GM10847 (cell line): Measurements from ENCODE around the gene C11orf58.

Experiments used
- POLR2A ChIP-seq: IDR thresholded peaks from 2 replicates; pipeline ENCODE4 v1.6.1; 2011; ENCODE audit not compliant: insufficient read length; ENCODE audit errors: extremely low read depth

The C11orf58 gene

GRCh38 chr11:16788141-16789062 lies 50.0 kb downstream of the C11orf58 start:
- no peak for TF ChIP-seq POLR2A

DNA sequence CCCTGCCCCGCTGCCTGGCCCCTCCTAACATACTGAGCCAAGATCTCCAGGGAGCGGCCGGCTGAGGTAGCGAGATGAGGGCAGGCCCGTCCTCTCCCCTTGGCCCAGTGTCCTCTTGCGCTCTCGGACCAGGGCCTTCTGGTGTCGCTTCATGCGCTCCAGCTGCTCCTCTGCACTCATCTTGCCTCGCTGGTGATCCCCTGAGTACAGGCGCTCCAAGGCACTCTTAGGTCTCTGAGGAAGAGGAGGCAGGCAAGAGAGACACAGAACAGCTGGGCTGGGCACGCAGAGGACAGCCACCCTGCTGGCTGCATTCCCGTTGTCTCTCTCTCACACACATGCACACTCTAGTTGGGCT lies 50.6 kb downstream of the C11orf58 start:
- no peak for TF ChIP-seq POLR2A

DNA sequence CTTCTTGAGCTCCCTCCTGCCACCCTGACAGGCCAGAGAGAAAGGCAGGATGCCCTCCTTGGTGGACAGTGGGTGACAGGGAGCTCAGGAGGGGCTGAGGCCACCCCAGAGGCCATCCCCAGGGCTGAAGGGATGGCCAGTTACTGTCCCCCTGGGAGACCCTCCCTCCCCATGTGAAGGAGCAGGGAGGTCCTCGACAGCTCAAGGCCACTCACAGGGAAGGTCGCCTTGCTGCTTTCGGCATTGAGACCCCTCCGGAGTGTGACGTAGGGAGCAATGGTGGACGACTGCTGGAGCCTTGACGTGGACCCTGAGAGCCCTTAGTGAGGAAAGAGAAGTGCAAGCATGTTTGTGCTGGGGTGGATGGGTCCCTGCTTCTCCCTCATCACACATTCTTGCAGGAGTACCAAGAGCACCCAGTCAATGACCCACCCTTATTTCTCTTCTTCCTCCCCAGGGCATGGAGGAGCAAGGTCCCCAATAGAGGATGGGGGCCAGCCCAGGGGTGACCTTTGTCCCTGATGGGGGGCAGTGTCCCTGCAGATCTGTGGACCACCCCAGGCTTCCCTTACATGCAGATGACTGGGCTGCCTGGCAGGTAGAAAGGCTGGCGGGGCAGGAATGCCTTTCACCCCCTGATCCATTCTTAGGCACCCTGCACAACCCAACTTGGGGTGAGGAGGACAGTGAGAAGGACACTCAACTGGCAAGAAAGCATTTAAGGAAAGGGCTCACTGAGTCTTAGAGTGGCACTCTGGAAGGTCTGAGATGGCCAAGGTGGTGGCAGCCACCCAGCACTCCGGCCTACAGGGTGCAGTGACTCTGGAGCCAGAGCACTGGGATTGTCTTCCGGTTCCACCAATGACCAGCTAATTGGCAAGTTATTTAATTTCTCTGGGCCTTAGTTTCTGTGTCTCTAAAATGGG lies 51.4 kb downstream of the C11orf58 start:
- TF ChIP-seq POLR2A: no peak

GRCh38 chr11:16790486-16791190 lies 52.2 kb downstream of the C11orf58 start:
- no peak for TF ChIP-seq POLR2A

- no peak for TF ChIP-seq POLR2A
These were observed 52.9 kb downstream of the C11orf58 start for GRCh38 chr11:16791191-16791961.

DNA sequence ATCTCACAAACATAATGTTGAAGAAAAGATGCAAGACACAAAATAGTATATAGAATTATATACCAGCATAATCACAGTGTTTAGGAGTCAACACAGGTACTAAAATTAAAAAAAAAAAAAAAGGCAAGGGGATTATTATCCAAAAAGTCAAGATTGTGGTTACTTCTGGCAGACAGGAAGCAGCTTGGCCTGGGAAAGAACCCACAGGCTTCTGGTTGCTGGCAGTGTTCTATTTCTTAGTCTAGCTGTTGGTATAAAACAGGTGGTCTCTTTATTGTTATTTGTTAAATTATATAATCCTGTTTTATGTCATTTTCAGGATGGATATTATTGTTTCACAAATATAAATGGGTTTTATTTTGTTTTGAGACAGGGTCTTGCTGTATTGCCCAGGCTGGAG lies 54.0 kb downstream of the C11orf58 start:
- no peak for TF ChIP-seq POLR2A

GRCh38 chr11:16793009-16793408 lies 54.6 kb downstream of the C11orf58 start:
- no peak for TF ChIP-seq POLR2A

DNA sequence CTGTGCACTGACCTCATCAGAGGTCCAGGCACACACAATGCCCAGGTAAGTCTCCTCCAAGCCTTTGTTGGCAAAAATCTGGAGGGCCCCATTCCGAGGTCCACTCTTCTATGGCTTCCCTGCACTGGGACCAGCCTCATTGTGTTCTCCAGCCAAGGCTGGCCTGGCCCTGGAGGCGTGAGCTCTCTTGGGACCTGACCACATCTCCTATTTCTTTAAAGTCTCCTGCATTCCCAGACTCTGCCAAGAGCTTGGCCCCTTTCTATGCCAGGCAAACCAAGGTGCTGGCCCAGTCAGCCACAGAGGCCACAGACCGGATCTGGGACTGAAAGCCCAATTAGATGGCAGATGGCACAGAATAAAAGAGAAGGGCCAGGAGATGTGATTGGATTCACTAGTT lies 55.1 kb downstream of the C11orf58 start:
- no peak for TF ChIP-seq POLR2A

DNA sequence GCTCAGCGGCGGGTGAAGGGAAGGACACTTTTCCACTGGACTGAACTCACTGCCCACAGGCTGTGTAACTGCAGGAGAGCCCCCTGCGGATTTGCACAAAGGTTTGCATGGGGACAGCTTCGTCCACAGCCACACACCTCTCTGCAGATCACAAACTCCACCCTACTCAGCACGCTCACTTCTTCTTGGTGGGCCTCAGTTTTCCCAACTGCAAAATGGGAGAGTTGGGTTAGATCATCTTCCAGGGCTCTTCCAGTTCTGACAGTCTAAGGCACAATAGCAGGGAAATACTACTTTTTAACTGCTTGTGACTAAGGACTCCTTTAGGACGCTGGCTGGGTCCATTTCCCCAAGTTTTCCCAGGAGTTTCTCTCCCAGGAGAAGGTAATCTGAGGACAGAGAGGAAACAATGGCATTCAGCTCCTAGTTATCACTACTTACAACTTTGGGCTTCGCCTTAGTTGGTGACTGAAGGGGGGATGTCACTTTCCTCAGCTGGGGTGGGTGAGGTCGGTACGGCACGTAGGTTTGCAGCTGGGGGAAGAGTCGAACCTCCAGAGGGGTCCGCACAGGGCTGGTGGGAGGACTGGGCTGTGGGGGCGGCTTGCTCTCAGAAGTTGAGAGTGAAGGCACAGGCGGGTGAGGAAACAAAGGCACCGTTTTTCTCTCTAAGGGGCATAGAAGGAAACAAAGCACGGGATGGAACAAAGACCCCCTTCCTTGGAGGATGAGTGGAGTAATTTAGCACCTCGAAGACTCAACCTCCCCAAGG lies 55.8 kb downstream of the C11orf58 start:
- no peak for TF ChIP-seq POLR2A

GRCh38 chr11:16795146-16795545 lies 56.7 kb downstream of the C11orf58 start:
- TF ChIP-seq POLR2A: no peak

DNA sequence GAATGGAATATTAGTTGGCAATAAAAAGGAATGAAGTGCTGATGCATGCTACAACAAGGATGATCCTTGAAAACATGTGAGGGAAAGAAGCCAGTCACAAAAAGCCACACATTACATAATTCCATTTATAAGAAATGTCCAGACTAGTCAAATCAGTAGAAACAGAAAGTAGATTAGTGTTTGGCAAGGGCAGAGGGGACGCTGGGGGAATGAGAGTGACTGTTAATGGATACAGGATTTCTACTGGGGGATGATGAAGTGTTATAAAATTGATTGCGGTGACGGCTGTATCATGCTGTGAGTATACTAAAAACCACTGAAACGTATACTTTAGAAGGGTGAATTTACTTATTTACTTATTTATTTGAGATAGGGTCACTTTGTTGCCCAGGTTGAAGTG lies 57.9 kb downstream of the C11orf58 start:
- TF ChIP-seq POLR2A: no peak

DNA sequence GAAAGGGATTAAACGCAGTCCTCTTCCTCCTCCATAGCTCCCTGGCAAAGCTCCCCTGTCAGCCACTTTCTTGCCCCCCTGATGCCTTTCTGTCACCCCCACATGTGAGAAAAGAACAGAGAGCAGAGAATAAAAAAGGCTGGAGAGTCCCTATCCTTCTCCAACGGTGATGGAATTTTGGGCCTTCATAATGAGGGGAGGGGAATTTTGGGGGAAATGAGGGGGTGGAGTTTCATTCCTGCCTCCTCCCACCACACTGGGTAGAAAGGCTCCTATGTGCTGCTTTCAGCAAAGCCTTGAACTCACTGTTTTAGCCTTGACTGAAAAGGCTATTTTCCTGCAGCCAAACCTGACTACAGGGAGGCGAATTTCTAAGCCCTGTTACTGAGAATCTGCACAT lies 59.3 kb downstream of the C11orf58 start:
- no peak for TF ChIP-seq POLR2A

DNA sequence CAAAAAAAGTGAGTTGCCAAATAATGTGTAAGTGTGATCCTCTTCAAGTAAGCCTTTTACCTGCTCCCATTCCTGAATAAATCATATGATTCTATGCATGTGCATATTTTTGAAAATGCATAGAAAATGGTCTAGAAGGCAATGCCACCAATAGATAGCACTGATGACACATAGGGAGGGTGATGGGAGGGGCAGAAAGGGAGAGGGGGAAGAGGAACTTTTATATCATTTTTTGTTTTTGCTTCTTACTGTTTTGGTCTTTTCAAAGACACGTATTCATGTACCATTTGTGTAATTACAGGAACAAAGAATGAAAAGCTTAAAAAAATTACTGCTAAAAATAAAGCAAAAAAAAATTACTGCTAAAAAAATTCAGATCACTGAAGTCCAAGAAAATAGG lies 60.8 kb downstream of the C11orf58 start:
- no peak for TF ChIP-seq POLR2A

DNA sequence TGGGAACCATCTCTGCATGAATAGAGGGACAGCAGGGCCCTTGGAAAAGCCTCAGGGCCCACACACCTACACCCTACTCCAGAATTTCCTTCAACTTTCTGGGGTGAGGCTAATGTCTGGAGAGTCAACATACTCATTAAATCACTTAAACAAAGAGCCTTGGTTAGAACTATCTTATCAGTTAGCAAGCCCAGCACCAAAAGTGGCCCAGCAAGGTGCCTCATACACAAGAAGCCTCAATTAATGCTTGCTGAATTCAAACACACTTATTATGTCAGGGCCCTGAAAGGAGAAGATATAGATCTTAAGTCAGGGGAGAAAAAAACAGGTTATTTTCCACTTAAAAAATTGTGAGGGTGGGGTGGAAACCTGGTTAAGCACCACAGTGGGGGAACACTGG lies 61.4 kb downstream of the C11orf58 start:
- TF ChIP-seq POLR2A: no peak
